GM12878 (cell line): Measurements from ENCODE around the gene PCK1. TPM values are rescaled to one million over a fixed set of nuclear protein-coding genes. Genes with fewer than 3 reads are reported as not detected.

ENCODE experiments used
- ATAC-seq: fragments of 200-7000 bp; cut with Tn5 transposase; 3 replicates; pipeline ENCODE4 v1.9.1; 2020; ENCODE audit warnings: mild to moderate bottlenecking, moderate library complexity
- BruUV-seq: library from RNA; stranded (reverse); fragments of 400-500 nt; replicated peaks from 2 replicates; lab custom pipeline; 2021; lab: Mats Ljungman, UMichigan
- CTCF ChIA-PET: fragments of 300-600 bp; sonication (Branson Sonifier 250); formaldehyde crosslinking; extraction: SDS; loops from one replicate; lab custom pipeline; 2021; ENCODE audit warnings: inconsistent platforms; lab: Yijun Ruan, JAX
- POLR2A ChIA-PET: fragments of 350-600 bp; formaldehyde crosslinking; extraction: SDS; loops from one replicate; lab custom pipeline; 2021; ENCODE audit warnings: inconsistent platforms; lab: Charles Lee
- RAD21 ChIA-PET: fragments of 300-600 bp; sonication (Branson Sonifier 250); formaldehyde crosslinking; loops from one replicate; lab custom pipeline; 2023; ENCODE audit warnings: antibody characterized with exemption; ENCODE audit not compliant: unreplicated experiment; lab: Charles Lee
- SMC1A ChIA-PET: fragments of 300-600 bp; sonication (Branson Sonifier 250); formaldehyde crosslinking; loops from one replicate; lab custom pipeline; 2023; ENCODE audit not compliant: unreplicated experiment, uncharacterized antibody; lab: Charles Lee
- DNase-seq: peaks from one replicate; pipeline ENCODE4 v3.0.0-alpha.2; 2011; ENCODE audit warnings: low read depth, low spot score
- FAIRE-seq: peaks from 3 replicates; lab custom pipeline; 2011; peaks lifted over from hg19 to GRCh38; lab: Jason Lieb, UNC
- H2AFZ ChIP-seq: 2 replicates; pipeline ENCODE4 v1.6.0; 2011; ENCODE audit warnings: low read depth, low read length, control low read depth; ENCODE audit not compliant: control insufficient read depth
- H3K27ac ChIP-seq: 2 replicates; pipeline ENCODE4 v1.5.1; 2011; ENCODE audit warnings: control low read depth; ENCODE audit not compliant: control insufficient read depth, insufficient read depth
- H3K27me3 ChIP-seq, 2 experiments: replicated peaks in 1 of 2; 2 replicates each; pipeline versions ENCODE4 v1.6.0 to v1.6.1; 2011; ENCODE audit warnings: low read length in 1 of 2; ENCODE audit not compliant: control insufficient read depth in 2 of 2, insufficient read depth in 2 of 2
- H3K36me3 ChIP-seq, 2 experiments: 2 replicates each; pipeline ENCODE4 v1.5.1; 2011; ENCODE audit warnings: low read length in 1 of 2; ENCODE audit not compliant: control insufficient read depth in 2 of 2, insufficient read depth in 2 of 2
- H3K4me1 ChIP-seq: 2 replicates; pipeline ENCODE4 v1.6.1; 2011; ENCODE audit warnings: mild to moderate bottlenecking, low read length, moderate library complexity, mixed read lengths; ENCODE audit not compliant: control insufficient read depth, insufficient read depth
- H3K4me2 ChIP-seq: 2 replicates; pipeline ENCODE4 v1.6.0; 2011; ENCODE audit warnings: control low read depth; ENCODE audit not compliant: control insufficient read depth, insufficient read depth
- H3K4me3 ChIP-seq: fragments of 200-600 bp; sonication (generic); 2 replicates; pipeline ENCODE4 v1.5.1; 2016
- H3K79me2 ChIP-seq: 2 replicates; pipeline ENCODE4 v1.6.0; 2011; ENCODE audit warnings: low read length; ENCODE audit not compliant: control insufficient read depth, insufficient read depth
- H3K9ac ChIP-seq: 2 replicates; pipeline ENCODE4 v1.8.0; 2011; ENCODE audit warnings: low read length, control low read depth, mixed read lengths; ENCODE audit not compliant: control insufficient read depth, insufficient read depth
- H3K9me3 ChIP-seq: replicated peaks from 3 replicates; pipeline ENCODE4 v1.5.1; 2011; ENCODE audit warnings: mild to moderate bottlenecking, low read length; ENCODE audit not compliant: control insufficient read depth, insufficient read depth
- H4K20me1 ChIP-seq: 2 replicates; pipeline ENCODE4 v1.6.0; 2011; ENCODE audit not compliant: control insufficient read depth, insufficient read depth
- BCL11A ChIP-seq: IDR thresholded peaks from 2 replicates; pipeline ENCODE4 v1.6.1; 2011; ENCODE audit warnings: low read depth, low read length
- NRF1 ChIP-seq: conservative IDR thresholded peaks from 2 replicates; pipeline ENCODE4 v1.6.1; 2011; ENCODE audit warnings: mild to moderate bottlenecking, low read depth, low read length, improper control_type of control experiment
- YY1 ChIP-seq: IDR thresholded peaks from 2 replicates; pipeline ENCODE4 v1.6.1; 2011; ENCODE audit warnings: low read depth, mild to moderate bottlenecking, low read length
- WGBS: methylation state at CpG from one replicate; pipeline ENCODE4 v1.1.6; 2016; ENCODE audit warnings: low lambda C conversion rate; ENCODE audit not compliant: insufficient replicate concordance, insufficient coverage; ENCODE audit errors: missing lambda C conversion rate; 5-methylcytosine and 5-hydroxymethylcytosine counted together
- in situ Hi-C: fragments of 300-500 bp; cut with MboI; formaldehyde crosslinking; loops from 9 replicates; pipeline ENCODE4 v1.14.3; 2018; ENCODE audit warnings: mixed read lengths
- intact Hi-C: fragments of 100-400 bp; cut with micrococcal nuclease; formaldehyde crosslinking; loops from one replicate; pipeline ENCODE4 v1.14.2; 2022; ENCODE audit not compliant: unreplicated experiment
- polyA plus RNA-seq, 11 experiments: library from polyadenylated mRNA; depleted of rRNA in 4 of 11; unstranded in 6 of 11; stranded (reverse) in 5 of 11; fragments of >200 nt; fragmentation: Nextera tagmentation in 4 of 11; fragmentation: Illumina TruSeq in 1 of 11; extraction: Ambion mirVana in 4 of 11; extraction: Trizol in 1 of 11; gene quantifications; 1 replicate in 1 of 11; 2 replicates in 10 of 11; pipeline versions ENCODE4 v1.2.1 to v1.2.3, GENCODE V29; 2011 to 2016; ENCODE audit warnings: inconsistent platforms in 2 of 11, missing spikeins in 2 of 11, low read depth in 1 of 11
- total RNA-seq, 4 experiments: library from RNA; depleted of rRNA in 3 of 4; stranded (reverse); fragments of >200 nt in 3 of 4; fragmentation: Illumina TruSeq in 1 of 4; extraction: Trizol in 1 of 4; gene quantifications; 2 replicates each; pipeline versions ENCODE4 v1.2.1 to v1.2.3, GENCODE V29; 2013 to 2021
- TF ChIP-seq, protein P1 (sequence below): fragments of 450-650 bp; conservative IDR thresholded peaks from 2 replicates; pipeline ENCODE4 v1.6.1; 2017; ENCODE audit warnings: mild to moderate bottlenecking, moderate library complexity
- TF ChIP-seq, protein P2 (sequence below): fragments of 450-650 bp; IDR thresholded peaks from 2 replicates; pipeline ENCODE4 v1.6.1; 2017; ENCODE audit warnings: mild to moderate bottlenecking, low read depth, inconsistent platforms; ENCODE audit not compliant: poor library complexity, severe bottlenecking
- TF ChIP-seq, protein P3 (sequence below): fragments of 450-650 bp; IDR thresholded peaks from 2 replicates; pipeline ENCODE4 v1.6.1; 2017; ENCODE audit warnings: mild to moderate bottlenecking

PCK1 gene
- total and polyA plus RNA-seq, 10 of the 15 experiments (the other 5 are each of a cell fraction or from before 2014, with no cell fraction given): 0.02 to 0.33 (median 0.09) TPM; not detected in 5

DNA sequence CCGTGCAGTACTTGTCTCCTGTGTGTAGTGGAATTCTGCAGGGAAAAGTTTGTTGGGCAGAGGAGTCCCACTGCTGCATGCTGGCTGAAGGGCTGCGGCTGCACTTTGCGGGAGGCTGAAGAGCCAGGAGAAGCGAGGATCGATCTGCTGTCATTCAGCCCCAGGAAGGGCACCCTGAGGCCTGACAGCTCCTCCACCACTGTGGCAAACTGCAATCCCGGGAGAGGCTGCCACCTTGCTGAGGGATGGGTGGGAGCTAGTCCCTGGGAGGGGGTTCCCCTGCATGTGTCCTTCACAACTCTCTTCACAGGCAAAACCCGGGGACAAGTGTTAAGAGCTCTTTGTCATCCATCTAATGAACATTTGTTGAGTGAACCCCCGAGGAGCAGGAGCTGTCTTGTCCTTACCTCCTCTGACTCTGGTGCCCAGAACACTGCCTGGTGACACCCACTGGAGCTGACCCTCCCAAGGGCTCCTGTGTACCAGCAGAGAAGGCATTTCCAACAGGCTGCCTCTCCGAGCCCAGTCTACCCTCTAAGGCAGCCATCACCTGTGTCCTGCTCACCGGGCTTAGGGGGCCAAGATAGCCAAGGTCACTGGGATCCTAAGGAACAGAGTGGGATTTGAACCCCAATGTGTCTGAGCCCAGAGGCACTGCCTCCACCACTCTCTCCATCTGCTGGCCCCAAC is 17.7 kb downstream of the PCK1 start:
- FAIRE-seq (no peak), DNase-seq (no peak), ATAC-seq (no peak)
- H2AFZ ChIP-seq: no peak overlapping the region
- no peaks in the 10 kb centered on the region; a peak in 2 of 4 replicates for H3K27me3 ChIP-seq
- no peaks in the 10 kb centered on the region for H3K4me1 ChIP-seq
- no peak overlapping the region for H3K4me3 ChIP-seq
- RAD21 ChIA-PET: no interaction called here
- TF ChIP-seq, protein P1, sequence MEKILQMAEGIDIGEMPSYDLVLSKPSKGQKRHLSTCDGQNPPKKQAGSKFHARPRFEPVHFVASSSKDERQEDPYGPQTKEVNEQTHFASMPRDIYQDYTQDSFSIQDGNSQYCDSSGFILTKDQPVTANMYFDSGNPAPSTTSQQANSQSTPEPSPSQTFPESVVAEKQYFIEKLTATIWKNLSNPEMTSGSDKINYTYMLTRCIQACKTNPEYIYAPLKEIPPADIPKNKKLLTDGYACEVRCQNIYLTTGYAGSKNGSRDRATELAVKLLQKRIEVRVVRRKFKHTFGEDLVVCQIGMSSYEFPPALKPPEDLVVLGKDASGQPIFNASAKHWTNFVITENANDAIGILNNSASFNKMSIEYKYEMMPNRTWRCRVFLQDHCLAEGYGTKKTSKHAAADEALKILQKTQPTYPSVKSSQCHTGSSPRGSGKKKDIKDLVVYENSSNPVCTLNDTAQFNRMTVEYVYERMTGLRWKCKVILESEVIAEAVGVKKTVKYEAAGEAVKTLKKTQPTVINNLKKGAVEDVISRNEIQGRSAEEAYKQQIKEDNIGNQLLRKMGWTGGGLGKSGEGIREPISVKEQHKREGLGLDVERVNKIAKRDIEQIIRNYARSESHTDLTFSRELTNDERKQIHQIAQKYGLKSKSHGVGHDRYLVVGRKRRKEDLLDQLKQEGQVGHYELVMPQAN: no peak
- TF ChIP-seq, protein P2, sequence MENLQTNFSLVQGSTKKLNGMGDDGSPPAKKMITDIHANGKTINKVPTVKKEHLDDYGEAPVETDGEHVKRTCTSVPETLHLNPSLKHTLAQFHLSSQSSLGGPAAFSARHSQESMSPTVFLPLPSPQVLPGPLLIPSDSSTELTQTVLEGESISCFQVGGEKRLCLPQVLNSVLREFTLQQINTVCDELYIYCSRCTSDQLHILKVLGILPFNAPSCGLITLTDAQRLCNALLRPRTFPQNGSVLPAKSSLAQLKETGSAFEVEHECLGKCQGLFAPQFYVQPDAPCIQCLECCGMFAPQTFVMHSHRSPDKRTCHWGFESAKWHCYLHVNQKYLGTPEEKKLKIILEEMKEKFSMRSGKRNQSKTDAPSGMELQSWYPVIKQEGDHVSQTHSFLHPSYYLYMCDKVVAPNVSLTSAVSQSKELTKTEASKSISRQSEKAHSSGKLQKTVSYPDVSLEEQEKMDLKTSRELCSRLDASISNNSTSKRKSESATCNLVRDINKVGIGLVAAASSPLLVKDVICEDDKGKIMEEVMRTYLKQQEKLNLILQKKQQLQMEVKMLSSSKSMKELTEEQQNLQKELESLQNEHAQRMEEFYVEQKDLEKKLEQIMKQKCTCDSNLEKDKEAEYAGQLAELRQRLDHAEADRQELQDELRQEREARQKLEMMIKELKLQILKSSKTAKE: no peak
- no peak for TF ChIP-seq NRF1
- no peak for TF ChIP-seq YY1
- no peak for TF ChIP-seq BCL11A
- TF ChIP-seq, protein P3, sequence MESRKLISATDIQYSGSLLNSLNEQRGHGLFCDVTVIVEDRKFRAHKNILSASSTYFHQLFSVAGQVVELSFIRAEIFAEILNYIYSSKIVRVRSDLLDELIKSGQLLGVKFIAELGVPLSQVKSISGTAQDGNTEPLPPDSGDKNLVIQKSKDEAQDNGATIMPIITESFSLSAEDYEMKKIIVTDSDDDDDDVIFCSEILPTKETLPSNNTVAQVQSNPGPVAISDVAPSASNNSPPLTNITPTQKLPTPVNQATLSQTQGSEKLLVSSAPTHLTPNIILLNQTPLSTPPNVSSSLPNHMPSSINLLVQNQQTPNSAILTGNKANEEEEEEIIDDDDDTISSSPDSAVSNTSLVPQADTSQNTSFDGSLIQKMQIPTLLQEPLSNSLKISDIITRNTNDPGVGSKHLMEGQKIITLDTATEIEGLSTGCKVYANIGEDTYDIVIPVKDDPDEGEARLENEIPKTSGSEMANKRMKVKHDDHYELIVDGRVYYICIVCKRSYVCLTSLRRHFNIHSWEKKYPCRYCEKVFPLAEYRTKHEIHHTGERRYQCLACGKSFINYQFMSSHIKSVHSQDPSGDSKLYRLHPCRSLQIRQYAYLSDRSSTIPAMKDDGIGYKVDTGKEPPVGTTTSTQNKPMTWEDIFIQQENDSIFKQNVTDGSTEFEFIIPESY: no peak
- CTCF ChIA-PET: no interaction called here
- 33% methylated on average over 10 of the region's 10 CpGs for WGBS
- no peaks in the 10 kb centered on the region for H3K79me2 ChIP-seq
- H3K36me3 ChIP-seq: no peaks in the 10 kb centered on the region
- no peak overlapping the region for H3K9ac ChIP-seq
- H4K20me1 ChIP-seq: no peaks in the 10 kb centered on the region
- SMC1A ChIA-PET: interaction anchor here (0.9 kb wide), 1 partner anchor 206 kb away, joined by 3 read pairs; no protein-coding TSS in a partner anchor
- POLR2A ChIA-PET: no interaction called here
- no peaks in the 10 kb centered on the region for H3K9me3 ChIP-seq
- intact Hi-C loops (no loop called here), in situ Hi-C loops (no loop called here)
- no TSS peak for BruUV-seq
- H3K27ac ChIP-seq: no peak overlapping the region
- no peak overlapping the region for H3K4me2 ChIP-seq
